ENCODE results near the gene ST7. TPM values are rescaled to one million over a fixed set of nuclear protein-coding genes. Genes with fewer than 3 reads are reported as not detected.

The ST7 gene
- total RNA-seq, 1 experiment from 2014 or later: 12.9 TPM

DNA sequence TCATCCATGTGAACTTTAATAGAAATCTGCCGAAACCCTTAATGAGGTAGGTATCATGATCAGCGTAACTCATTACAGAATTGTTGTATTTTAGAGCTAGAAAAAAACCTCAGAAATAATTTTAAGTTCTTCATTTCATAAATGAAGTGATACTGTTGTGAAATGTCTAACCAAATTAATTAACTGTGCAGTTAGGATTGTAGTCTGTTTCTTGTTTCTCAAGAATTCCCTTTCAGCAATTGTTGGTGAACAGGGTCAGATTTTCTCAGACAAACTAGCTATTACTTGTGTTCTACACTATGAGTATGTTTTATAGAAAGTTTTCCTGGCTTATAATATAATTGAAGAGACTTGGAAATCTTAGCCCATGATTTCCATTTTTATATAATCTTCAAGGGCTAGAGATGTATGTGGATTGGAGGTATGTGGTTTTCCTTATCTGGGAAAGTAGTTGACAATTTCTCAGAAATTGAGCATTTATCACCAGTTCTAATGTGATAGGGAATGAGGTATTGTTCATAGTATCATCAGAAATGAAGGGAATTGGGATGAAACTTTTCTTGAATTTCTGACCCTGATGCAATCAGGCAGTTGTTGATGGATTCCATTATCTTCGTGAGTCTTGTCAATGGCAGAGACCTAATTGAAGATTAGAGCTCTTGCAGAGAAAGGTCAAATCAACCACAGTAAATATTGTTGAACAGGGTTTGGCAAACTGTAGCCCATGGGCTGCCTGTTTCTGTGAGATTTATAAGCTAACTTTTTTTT lies 55.0 kb downstream of the ST7 start:
- Histone ChIP-seq H3K23ac (ENCODE audit: insufficient read length, low read depth, low read length) (no peak overlapping the region), H3K27me3 (ENCODE audit: insufficient read depth, low read length) (no peaks in the 10 kb centered on the region), H3K4ac (ENCODE audit: low read depth, low read length) (no peak overlapping the region), H3K23me2 (ENCODE audit: insufficient read length, low read depth, low read length, poor library complexity, severe bottlenecking) (no peaks in the 10 kb centered on the region), H3K27ac (ENCODE audit: insufficient read length, low read depth, low read length) (no peak overlapping the region), H2BK12ac (ENCODE audit: insufficient read length, low read depth, low read length) (no peak overlapping the region), H2BK20ac (ENCODE audit: low read depth, low read length, poor library complexity, severe bottlenecking) (no peak overlapping the region), H4K91ac (ENCODE audit: insufficient read length, low read depth, low read length) (no peak overlapping the region), H4K5ac (ENCODE audit: insufficient read length, low read depth, low read length) (no peak overlapping the region), H3K79me2 (ENCODE audit: insufficient read depth, low read length) (no peaks in the 10 kb centered on the region; the same call in 1 of the 2 replicates), H3K56ac (ENCODE audit: insufficient read length, low read depth, low read length) (no peak overlapping the region), H3K79me1 (ENCODE audit: insufficient read depth, low read depth, low read length, poor library complexity, severe bottlenecking) (no peaks in the 10 kb centered on the region), H3K14ac (ENCODE audit: insufficient read depth, low read length) (no peak overlapping the region), H2BK15ac (ENCODE audit: low read depth, low read length) (no peak overlapping the region), H2AFZ (ENCODE audit: low read length) (no peak overlapping the region), H3K4me2 (ENCODE audit: insufficient read depth, insufficient read length, low read length) (no peak overlapping the region), H3K9me3 (ENCODE audit: control insufficient read depth, low read depth, low read length) (no peaks in the 10 kb centered on the region), H4K8ac (replicated peaks; ENCODE audit: insufficient read length, low read depth, low read length) (no peak overlapping the region), H2BK5ac (ENCODE audit: insufficient read length, low read length) (no peak overlapping the region), H3K4me1 (ENCODE audit: insufficient read depth, low read length) (no peaks in the 10 kb centered on the region; the same call in none of the 2 replicates), H2BK120ac (ENCODE audit: low read depth, low read length, poor library complexity, severe bottlenecking) (no peak overlapping the region), H3T11ph (ENCODE audit: low read length) (no peak overlapping the region), H2AK5ac (ENCODE audit: insufficient read length, low read length) (no peak overlapping the region), H4K20me1 (ENCODE audit: control insufficient read depth, insufficient read depth, insufficient read length) (no peaks in the 10 kb centered on the region), H3K9ac (ENCODE audit: extremely low read depth, insufficient read length, low read length) (no peak overlapping the region), H3K18ac (ENCODE audit: insufficient read length, low read depth, low read length) (no peak overlapping the region)
- no peak overlapping the region for H3K27ac Mint-ChIP-seq
- TF ChIP-seq, protein P1, sequence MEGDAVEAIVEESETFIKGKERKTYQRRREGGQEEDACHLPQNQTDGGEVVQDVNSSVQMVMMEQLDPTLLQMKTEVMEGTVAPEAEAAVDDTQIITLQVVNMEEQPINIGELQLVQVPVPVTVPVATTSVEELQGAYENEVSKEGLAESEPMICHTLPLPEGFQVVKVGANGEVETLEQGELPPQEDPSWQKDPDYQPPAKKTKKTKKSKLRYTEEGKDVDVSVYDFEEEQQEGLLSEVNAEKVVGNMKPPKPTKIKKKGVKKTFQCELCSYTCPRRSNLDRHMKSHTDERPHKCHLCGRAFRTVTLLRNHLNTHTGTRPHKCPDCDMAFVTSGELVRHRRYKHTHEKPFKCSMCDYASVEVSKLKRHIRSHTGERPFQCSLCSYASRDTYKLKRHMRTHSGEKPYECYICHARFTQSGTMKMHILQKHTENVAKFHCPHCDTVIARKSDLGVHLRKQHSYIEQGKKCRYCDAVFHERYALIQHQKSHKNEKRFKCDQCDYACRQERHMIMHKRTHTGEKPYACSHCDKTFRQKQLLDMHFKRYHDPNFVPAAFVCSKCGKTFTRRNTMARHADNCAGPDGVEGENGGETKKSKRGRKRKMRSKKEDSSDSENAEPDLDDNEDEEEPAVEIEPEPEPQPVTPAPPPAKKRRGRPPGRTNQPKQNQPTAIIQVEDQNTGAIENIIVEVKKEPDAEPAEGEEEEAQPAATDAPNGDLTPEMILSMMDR (conservative IDR thresholded peaks at IDR 0.05): no peak
- H3K4me1 Mint-ChIP-seq: peaks cover 3 to 7% of the 10 kb centered on the region in 2 experiments; a peak in 3 of 4 replicates
- WGBS (ENCODE audit: extremely low coverage, insufficient read length, low lambda C conversion rate): no CpG with 5 or more reads among the region's 3 CpGs
- no peaks in the 10 kb centered on the region for H3K9me3 Mint-ChIP-seq
- no peaks in the 10 kb centered on the region for H3K27me3 Mint-ChIP-seq (ENCODE audit: low read depth)
- no peak overlapping the region for H3K4me3 Mint-ChIP-seq
- no peaks in the 10 kb centered on the region for H3K36me3 Mint-ChIP-seq (ENCODE audit: insufficient read depth in 1 of 3, low read depth in 3 of 3)
- DNase-seq: no peak
